NB4 (cell line): ENCODE measurements around the gene SETD1B.

Experiments used
- DNase-seq: peaks from one replicate; pipeline ENCODE4 v3.0.0; 2010; ENCODE audit warnings: low read depth
- H3K4me3 ChIP-seq: one replicate; pipeline ENCODE4 v1.5.1; 2011; ENCODE audit warnings: mild to moderate bottlenecking, low read depth, low read length, moderate library complexity
- CTCF ChIP-seq: IDR thresholded peaks from one replicate; pipeline ENCODE4 v1.5.1; 2012; ENCODE audit warnings: low read depth, low read length
- MAX ChIP-seq: IDR thresholded peaks from 2 replicates; pipeline ENCODE4 v1.6.1; 2011; ENCODE audit warnings: low read depth, low read length
- MYC ChIP-seq: IDR thresholded peaks from 2 replicates; pipeline ENCODE4 v1.6.1; 2011; ENCODE audit warnings: low read depth, low read length
- POLR2A ChIP-seq: IDR thresholded peaks from 2 replicates; pipeline ENCODE4 v1.6.1; 2011; ENCODE audit warnings: mild to moderate bottlenecking; ENCODE audit not compliant: insufficient read length; ENCODE audit errors: extremely low read depth

Gene SETD1B

GRCh38 chr12:121837680-121838079 lies 33.9 kb downstream of the SETD1B start:
- DNase-seq = no peak
- TF ChIP-seq MYC = no peak
- TF ChIP-seq MAX = no peak
- TF ChIP-seq CTCF = no peak
- no peak for TF ChIP-seq POLR2A
- no peak overlapping the region for H3K4me3 ChIP-seq

- H3K4me3 ChIP-seq = no peak overlapping the region
- no peak for DNase-seq
- TF ChIP-seq POLR2A = no peak
- TF ChIP-seq MYC = no peak
- TF ChIP-seq MAX = no peak
- TF ChIP-seq CTCF = no peak
Measured at GRCh38 chr12:121838126-121838525, 34.3 kb downstream of the SETD1B start.

- TF ChIP-seq CTCF = peak; percentile 42
- TF ChIP-seq MYC = peak; percentile 58; the same call in 1 of the 2 replicates
- TF ChIP-seq MAX = peak; percentile 73; the same call in 1 of the 2 replicates
- TF ChIP-seq POLR2A = peak; percentile 79
- H3K4me3 ChIP-seq = peak overlapping the region; percentile 85
- DNase-seq = peak; percentile 99
Measured at GRCh38 chr12:121839106-121839992, 35.5 kb downstream of the SETD1B start.

- peak; percentile 74 for DNase-seq
- peak overlapping the region; percentile 85 for H3K4me3 ChIP-seq
- no peak for TF ChIP-seq MAX
- peak; percentile 0 for TF ChIP-seq CTCF
Measured at GRCh38 chr12:121839993-121840761, 36.4 kb downstream of the SETD1B start.

- no peak for TF ChIP-seq CTCF
- TF ChIP-seq POLR2A = no peak
- no peak for TF ChIP-seq MYC
- no peak for TF ChIP-seq MAX
- DNase-seq = no peak
- H3K4me3 ChIP-seq = no peak overlapping the region
Measured at GRCh38 chr12:121843236-121843982, 39.6 kb downstream of the SETD1B start.
